ENCODE results near the gene TOMT. TPM values are rescaled to one million over a fixed set of nuclear protein-coding genes. Genes with fewer than 3 reads are reported as not detected.

Gene TOMT
- total and polyA plus RNA-seq, 2 experiments from 2014 or later, result not detected

DNA sequence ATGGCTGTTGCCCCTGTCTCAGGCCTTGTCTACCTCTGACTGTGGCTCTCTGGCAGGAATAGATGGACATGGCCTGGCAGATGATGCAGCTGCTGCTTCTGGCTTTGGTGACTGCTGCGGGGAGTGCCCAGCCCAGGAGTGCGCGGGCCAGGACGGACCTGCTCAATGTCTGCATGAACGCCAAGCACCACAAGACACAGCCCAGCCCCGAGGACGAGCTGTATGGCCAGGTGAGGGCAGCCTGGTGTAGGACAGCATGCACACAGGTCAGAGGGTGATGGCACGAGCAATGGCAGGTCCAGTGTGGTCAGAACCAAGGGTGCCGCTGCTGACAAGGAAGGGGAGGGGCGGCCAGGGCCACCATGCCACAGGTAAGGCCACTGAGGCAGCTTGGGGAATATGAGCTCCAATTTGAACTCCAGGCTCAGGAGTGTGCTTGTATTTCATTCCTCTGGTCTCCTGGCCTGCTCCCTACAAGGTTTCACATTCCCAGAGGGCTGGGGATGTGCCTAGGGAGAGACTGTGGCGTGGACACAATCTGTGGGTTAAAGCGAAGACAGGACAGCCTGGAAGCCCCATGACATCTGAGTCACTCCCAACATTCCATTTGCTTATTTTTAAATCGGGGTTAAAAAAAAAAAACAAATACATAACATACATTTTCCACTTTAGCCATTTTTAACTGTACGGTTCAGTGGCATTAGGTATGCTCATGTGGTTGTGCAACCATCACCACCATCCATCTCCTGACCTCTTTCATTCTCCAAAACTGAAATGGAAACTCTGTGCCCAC is 30.4 kb downstream of the TOMT start:
- no peak overlapping the region for H3K27ac ChIP-seq
- TF ChIP-seq, protein P1, sequence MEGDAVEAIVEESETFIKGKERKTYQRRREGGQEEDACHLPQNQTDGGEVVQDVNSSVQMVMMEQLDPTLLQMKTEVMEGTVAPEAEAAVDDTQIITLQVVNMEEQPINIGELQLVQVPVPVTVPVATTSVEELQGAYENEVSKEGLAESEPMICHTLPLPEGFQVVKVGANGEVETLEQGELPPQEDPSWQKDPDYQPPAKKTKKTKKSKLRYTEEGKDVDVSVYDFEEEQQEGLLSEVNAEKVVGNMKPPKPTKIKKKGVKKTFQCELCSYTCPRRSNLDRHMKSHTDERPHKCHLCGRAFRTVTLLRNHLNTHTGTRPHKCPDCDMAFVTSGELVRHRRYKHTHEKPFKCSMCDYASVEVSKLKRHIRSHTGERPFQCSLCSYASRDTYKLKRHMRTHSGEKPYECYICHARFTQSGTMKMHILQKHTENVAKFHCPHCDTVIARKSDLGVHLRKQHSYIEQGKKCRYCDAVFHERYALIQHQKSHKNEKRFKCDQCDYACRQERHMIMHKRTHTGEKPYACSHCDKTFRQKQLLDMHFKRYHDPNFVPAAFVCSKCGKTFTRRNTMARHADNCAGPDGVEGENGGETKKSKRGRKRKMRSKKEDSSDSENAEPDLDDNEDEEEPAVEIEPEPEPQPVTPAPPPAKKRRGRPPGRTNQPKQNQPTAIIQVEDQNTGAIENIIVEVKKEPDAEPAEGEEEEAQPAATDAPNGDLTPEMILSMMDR (IDR thresholded peaks at IDR 0.05; ENCODE audit: low read depth, low read length), result no peak
- H3K4me3 ChIP-seq, result no peak overlapping the region
- H3K4me1 ChIP-seq (ENCODE audit: low read depth), result no peaks in the 10 kb centered on the region
- no peaks in the 10 kb centered on the region for H3K9me3 ChIP-seq (ENCODE audit: low read depth)
- peaks cover 16% of the 10 kb centered on the region for H3K27me3 ChIP-seq
- no peak for DNase-seq (ENCODE audit: low read depth in 1 of 2, low spot score in 1 of 2)
- H3K36me3 ChIP-seq, result no peaks in the 10 kb centered on the region

DNA sequence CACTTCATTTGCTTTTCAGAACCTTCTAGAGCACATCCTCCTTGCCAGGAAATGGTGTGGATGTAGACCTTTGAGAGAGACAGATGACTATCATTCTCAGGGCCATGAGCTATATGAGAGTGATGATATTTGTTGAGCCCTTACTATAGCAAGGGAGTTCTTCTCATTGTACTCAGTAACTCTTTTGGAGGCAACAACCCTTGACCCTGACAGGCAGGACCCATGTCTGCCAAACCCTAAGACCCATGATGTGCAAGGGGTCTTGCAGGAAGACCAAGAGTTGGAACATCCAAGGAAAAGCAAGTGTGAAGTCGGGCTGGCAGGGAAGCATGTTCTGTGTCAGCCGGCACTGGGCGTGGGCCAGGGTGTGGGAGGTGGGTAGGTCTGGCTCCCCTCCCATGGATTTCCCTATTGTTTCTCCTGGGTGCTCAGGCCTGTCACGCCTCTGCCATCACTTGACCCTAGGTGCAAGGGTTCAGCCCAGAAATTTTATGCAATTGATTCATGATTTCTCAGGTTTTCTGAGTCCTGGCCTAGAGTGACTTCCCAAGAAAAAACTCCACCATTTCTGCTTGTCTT is 31.0 kb downstream of the TOMT start:
- Histone ChIP-seq H3K9me3 (ENCODE audit: low read depth) (no peaks in the 10 kb centered on the region), H3K27me3 (peaks cover 10% of the 10 kb centered on the region), H3K4me3 (no peak overlapping the region), H3K4me1 (ENCODE audit: low read depth) (no peaks in the 10 kb centered on the region), H3K36me3 (no peaks in the 10 kb centered on the region), H3K27ac (no peak overlapping the region)
- no peak for DNase-seq (ENCODE audit: low read depth in 1 of 2, low spot score in 1 of 2)
- TF ChIP-seq, protein P1 (IDR thresholded peaks at IDR 0.05; ENCODE audit: low read depth, low read length), result no peak

DNA sequence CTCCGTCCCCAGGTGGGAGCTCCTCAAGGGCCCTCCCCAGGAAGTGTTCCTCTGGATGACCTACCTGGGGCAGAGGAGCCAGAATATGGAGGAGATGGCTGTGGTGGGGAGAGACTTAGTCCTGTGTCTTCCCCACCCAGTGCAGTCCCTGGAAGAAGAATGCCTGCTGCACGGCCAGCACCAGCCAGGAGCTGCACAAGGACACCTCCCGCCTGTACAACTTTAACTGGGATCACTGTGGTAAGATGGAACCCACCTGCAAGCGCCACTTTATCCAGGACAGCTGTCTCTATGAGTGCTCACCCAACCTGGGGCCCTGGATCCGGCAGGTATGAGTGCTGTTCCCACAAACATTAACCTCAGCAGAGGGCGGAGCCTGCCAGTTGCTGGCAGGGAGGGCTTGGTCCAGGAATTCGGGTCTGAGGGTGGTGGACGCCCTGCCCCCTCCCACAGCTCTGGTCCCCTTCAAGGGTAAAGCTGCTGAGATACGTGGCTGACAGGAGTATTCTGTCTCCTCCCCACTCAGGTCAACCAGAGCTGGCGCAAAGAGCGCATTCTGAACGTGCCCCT is 33.2 kb downstream of the TOMT start:
- TF ChIP-seq, protein P1 (IDR thresholded peaks at IDR 0.05; ENCODE audit: low read depth, low read length), result no peak
- no peak overlapping the region for H3K4me3 ChIP-seq
- DNase-seq (ENCODE audit: low read depth in 1 of 2, low spot score in 1 of 2), result no peak
- no peaks in the 10 kb centered on the region for H3K27me3 ChIP-seq
- H3K9me3 ChIP-seq (ENCODE audit: low read depth), result no peaks in the 10 kb centered on the region
- H3K36me3 ChIP-seq, result no peaks in the 10 kb centered on the region
- H3K4me1 ChIP-seq (ENCODE audit: low read depth), result no peaks in the 10 kb centered on the region
- no peak overlapping the region for H3K27ac ChIP-seq

DNA sequence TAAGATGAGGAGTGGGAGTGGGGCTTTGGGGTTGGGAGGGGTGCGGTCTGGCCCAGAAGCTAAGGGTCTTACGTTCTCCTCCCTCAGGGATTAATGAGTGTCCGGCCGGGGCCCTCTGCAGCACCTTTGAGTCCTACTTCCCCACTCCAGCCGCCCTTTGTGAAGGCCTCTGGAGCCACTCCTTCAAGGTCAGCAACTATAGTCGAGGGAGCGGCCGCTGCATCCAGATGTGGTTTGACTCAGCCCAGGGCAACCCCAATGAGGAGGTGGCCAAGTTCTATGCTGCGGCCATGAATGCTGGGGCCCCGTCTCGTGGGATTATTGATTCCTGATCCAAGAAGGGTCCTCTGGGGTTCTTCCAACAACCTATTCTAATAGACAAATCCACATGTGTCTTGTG is 33.8 kb downstream of the TOMT start:
- Histone ChIP-seq H3K4me1 (ENCODE audit: low read depth) (no peaks in the 10 kb centered on the region), H3K9me3 (ENCODE audit: low read depth) (no peaks in the 10 kb centered on the region), H3K4me3 (no peak overlapping the region), H3K27ac (no peak overlapping the region), H3K27me3 (no peaks in the 10 kb centered on the region), H3K36me3 (no peaks in the 10 kb centered on the region)
- TF ChIP-seq, protein P1 (IDR thresholded peaks at IDR 0.05; ENCODE audit: low read depth, low read length), result no peak
- no peak for DNase-seq (ENCODE audit: low read depth in 1 of 2, low spot score in 1 of 2)

DNA sequence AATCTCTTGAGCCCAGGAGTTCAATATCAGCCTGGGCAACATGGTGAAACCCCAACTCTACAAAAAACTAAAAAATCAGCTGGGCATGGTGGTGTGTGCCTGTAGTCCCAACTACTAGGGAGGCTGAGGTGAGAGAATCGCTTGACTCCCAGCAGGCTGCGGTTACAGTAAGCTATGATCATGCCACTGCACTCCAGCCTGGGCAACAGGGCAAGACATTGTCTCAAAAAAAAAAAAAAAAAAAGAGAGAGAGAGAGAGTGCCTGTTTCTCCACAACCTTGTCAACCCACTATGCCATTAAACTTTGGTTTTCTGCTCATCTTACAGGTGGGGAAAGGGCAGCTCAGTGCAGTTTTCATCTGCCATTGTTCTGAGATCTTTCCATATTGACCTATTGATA is 34.9 kb downstream of the TOMT start:
- Histone ChIP-seq H3K9me3 (ENCODE audit: low read depth) (no peaks in the 10 kb centered on the region), H3K27me3 (no peaks in the 10 kb centered on the region), H3K27ac (no peak overlapping the region), H3K36me3 (no peaks in the 10 kb centered on the region), H3K4me1 (ENCODE audit: low read depth) (no peaks in the 10 kb centered on the region), H3K4me3 (no peak overlapping the region)
- DNase-seq (ENCODE audit: low read depth in 1 of 2, low spot score in 1 of 2), result no peak
- TF ChIP-seq, protein P1 (IDR thresholded peaks at IDR 0.05; ENCODE audit: low read depth, low read length), result no peak

Data from cardiac muscle cell (in vitro differentiated cells and primary cell).